ENCODE results near the gene HSFX4.
A peak's percentile ranks its signal among the peaks of the same experiment; 100 is the strongest.
"Not testable (repeated sequence)": the region's sequence is repeated elsewhere in the genome, so short reads cannot be mapped to it uniquely, and the experiment has no call there.

HSFX4 gene

GRCh38 chrX:149929400-149929799 lies at the start of gene HSFX4:
Gene HSFX4, plus strand, starts transcription at chrX:149929573. Its CDS starts 72 bp downstream, at chrX:149929645.
- not testable (repeated sequence) for DNase-seq (ENCODE audit: low spot score)

DNA sequence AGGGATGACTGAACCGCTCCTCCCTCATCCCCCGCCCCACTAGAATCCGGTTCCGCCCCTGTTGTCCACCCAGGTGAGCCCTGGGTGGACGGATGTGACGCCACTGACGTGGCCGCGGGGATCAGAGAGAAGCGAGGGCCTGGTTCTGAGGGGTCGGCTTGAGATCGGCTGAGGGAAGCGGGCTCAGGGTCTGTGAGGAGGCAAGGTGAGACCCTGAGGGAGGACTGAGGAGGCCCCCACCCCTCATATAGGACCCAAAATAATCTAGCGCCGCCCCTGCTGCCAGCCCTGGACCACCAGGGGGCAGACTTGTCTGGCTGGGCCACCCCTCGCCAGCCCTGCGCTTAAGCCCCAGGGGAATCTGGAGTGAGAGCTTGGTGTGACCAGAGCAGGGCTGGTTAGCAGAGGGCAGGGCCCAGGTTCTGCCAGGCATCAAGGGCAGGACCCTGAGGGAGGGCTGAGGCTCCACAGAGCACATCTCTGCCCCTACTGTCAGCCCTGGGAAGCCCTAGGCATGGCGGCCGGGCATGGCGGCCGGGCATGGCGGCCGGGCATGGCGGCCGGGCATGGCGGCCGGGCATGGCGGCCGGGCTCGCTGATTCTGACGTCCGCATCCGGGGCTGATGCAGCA lies 48.2 kb upstream of the HSFX4 start, which contains the start of gene MAGEA8:
Gene MAGEA8 (plus strand): TSS at position 103 of the 631 bp plus-strand sequence. CDS start 3,090 bp downstream, outside the sequence.
- DNase-seq (ENCODE audit: low spot score): no peak

- not testable (repeated sequence) for DNase-seq (ENCODE audit: low spot score)
These were observed 38.5 kb upstream of the HSFX4 start for GRCh38 chrX:149890828-149891227.

DNA sequence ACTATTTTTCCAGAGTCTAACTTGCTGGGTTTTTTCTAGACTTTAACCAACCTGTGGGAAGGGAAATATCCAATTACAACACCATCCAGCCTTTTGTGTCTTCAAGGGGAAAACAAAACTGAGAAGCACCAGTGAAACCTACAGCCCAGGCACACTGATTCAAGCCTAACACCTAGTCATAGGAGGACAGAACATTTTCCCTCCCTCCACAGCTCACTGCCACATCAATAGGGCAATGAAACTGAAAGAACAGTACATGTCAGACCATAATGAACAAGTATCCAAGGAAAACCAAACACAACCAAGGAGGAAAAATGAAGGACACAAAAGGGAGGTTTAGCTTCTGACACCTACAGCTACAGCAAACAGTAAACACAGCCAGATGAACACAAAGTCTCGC lies 30.8 kb upstream of the HSFX4 start:
- no peak for DNase-seq (ENCODE audit: low spot score)

- peak; percentile 6 for DNase-seq (ENCODE audit: low spot score)
These were observed 25.3 kb upstream of the HSFX4 start for GRCh38 chrX:149903889-149904748.

GRCh38 chrX:149908308-149908707 lies 21.1 kb upstream of the HSFX4 start:
- no peak for DNase-seq (ENCODE audit: low spot score)

- no peak for DNase-seq (ENCODE audit: low spot score)
These were observed 20.6 kb upstream of the HSFX4 start for GRCh38 chrX:149908727-149909126.

DNA sequence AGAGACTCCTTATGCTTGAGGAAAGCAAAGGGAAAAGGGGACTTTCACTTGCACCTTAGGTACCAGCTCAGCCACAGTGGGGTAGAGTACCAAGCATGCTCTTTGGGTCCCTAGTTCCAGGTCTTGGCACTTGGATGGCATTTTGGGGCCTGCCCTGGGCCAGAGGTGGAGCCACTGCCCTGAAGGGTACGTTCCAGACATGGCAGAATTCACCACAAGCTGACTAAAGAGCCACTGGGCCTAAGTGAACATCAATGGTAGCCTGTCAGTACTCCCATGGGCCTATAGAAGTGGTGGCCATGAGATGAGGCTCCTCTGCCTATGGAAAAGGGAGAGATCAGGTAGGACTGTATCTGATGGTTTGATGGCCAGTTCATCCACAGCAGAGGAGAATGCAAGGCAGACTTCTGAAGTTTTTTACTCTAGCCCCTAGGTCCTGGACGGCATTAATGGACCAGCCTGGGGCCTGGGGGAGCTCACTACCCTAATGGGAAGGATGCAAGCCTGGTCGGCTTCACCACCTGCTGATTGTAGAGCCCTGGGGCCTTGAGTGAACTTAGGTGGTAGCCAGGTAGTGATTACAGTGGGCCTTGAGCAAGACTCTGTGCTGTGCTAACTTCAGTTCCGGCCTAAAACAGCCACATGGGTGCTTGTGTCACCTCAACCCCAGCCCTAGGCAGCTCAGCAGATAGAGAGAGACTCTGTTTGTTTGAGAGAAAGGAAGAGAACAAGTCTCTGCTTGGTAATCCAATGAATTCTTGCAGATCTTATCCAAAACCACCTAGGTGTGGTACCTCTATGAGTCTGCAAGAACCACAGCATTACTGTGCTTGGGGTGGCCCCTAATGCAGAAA lies 19.8 kb upstream of the HSFX4 start:
- DNase-seq (ENCODE audit: low spot score): no peak

- no peak for DNase-seq (ENCODE audit: low spot score)
These were observed 19.1 kb upstream of the HSFX4 start for GRCh38 chrX:149910178-149910695.

GRCh38 chrX:149916745-149917392 lies 12.5 kb upstream of the HSFX4 start:
- DNase-seq (ENCODE audit: low spot score): peak; percentile 2

DNA sequence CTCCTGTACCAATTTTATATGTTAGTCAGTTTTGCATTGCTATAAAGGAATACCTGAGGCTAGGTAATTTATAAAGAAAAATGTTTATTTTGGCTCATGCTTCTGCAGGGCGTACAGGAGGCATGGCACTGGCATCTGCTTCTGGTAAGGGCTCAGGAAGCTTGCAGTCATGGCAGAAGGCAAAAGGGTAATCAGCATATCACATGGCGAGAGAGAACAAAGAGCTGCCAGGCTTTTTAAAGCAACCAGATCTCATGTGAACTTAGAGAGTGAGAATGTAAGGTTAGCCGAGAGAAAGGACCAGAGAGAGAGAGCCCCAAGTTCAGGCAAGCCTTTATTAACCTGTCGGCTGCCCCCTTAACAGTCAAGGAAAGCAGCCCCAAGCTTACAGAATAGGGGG lies 5.5 kb upstream of the HSFX4 start:
- DNase-seq (ENCODE audit: low spot score): not testable (repeated sequence)

GRCh38 chrX:149924434-149924833 lies 4.9 kb upstream of the HSFX4 start:
- not testable (repeated sequence) for DNase-seq (ENCODE audit: low spot score)

- DNase-seq (ENCODE audit: low spot score): not testable (repeated sequence)
These were observed 2.0 kb upstream of the HSFX4 start for GRCh38 chrX:149927245-149927963.

GRCh38 chrX:149927964-149928258 lies 1.5 kb upstream of the HSFX4 start:
- not testable (repeated sequence) for DNase-seq (ENCODE audit: low spot score)

DNA sequence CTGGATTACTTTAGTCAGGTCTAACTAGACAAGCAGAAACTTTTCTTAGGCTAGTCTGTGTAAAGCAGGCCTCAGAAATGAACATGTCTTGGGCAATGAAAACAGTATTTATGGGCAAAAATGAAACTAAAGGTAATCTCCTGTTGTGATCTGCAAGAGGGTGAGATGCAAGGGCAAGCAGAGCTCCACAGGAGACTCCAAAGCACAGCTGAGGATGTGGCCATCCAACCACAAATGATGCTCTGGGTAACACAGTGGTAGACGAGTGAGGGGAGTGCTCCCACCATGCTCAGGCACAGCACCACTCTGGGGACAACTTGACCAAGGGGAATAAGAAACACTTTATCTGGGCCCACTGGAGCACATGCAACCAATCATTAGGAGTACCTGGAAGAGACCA lies 738 bp upstream of the HSFX4 start:
- not testable (repeated sequence) for DNase-seq (ENCODE audit: low spot score)

DNA sequence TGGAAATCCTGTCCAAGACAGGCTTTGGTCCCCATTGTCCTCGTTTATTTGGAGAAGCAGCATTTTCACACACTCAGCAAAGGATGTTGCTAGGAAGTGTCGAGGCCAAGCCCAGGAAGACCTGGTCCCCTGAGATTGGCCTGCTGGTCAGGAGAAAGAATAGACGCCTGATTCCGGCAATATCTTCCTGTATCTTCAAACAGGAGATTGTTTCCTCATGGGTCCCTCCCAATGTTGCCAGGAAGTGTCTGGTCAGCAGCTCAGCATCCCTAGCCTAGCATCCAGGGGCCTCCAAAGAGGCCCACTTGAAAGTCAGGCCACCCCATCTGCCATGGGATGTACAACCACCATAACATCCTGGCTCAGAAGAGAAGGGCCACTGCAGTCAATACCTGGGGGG lies 2.0 kb downstream of the HSFX4 start:
- not testable (repeated sequence) for DNase-seq (ENCODE audit: low spot score)

DNA sequence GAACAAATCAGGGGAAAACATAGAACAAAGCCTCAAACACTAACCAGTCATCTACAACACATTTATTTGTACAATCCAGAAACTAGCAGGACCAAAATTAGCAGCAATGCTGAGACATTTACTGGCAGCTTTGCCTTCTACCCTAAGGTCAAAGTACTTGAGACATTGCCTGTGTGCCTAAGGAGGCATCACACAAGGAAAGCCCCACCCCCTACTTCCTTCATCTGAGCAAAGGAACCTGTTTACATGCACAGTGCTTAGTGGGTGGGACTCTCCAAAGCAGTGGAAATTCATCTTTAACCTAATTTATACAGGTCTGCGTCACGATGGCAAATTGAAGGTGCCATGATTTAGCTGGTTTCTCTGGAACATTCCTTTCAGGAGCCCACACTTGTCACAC lies 2.8 kb downstream of the HSFX4 start:
- DNase-seq (ENCODE audit: low spot score): not testable (repeated sequence)

- DNase-seq (ENCODE audit: low spot score): not testable (repeated sequence)
These were observed 3.6 kb downstream of the HSFX4 start for GRCh38 chrX:149932970-149933369.

DNA sequence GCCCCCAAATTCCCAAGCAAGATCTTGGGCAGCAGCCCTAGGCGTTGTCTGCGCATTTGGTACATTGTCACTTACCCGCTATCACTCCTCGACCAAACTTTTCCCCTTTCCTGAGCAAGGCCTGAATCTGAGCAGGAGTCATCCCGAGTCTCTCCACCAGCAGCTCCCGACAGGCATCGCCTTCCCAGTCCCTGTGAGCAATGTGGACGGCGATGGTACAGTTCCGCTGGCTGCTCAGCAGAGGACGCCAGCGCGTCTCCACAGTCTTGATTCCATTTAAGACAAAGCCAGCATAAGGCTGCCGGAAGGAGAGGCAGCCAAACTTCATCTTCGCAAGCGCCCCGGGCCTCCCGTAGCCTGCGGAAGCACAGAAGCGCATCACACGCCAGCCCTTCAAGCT lies 4.2 kb downstream of the HSFX4 start:
- not testable (repeated sequence) for DNase-seq (ENCODE audit: low spot score)

- DNase-seq (ENCODE audit: low spot score): peak; percentile 2
These were observed 8.0 kb downstream of the HSFX4 start for GRCh38 chrX:149937328-149937727.

DNA sequence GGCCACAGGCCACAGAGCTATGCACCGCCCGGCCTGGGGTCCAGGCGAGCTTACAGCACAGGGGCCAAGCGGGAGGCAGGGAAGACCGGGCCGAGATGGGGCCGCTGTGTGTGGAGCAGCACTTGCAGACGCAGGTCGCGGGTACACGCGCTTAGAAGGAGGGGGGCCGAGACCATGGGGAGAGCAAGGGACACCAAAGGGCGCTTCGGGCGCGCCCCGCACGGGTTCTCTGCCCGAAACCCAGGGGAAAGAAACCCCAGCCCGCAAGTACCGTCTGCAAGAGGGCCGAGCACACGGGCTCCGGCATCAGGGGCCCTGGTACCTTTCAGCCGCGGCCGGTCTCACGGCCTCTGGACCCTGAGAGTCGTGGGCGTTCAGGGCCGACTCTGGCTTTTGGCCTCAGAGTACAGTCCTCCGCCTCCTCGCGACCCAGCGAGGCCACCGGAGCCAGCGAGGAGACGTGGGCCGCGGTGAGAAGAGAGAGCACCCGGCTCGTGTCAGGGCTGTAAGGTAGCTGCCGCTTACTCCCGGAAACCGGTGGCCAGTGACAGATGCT lies 8.6 kb downstream of the HSFX4 start:
- DNase-seq (ENCODE audit: low spot score): no peak
